ENCODE results near the gene RAD51B.

RAD51B gene

DNA sequence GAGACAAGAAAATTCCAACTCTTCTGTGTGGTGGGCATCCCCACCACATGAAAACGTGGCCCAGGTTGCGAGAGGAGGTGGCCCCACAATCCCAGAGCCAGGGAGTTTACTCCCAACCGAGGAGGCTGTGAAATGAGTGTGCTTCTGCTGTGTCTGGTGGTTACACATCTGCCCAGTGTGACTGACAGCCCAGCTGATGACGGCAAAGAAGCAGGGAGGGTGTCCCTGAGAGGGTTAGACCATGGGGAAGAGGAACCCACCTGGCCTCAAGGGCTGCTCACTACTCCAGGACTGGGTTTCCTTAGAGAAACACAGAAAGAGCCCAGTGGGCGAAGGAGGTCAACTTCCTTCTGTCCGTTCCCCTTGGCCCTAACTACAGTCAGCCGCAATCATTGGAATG lies 948.7 kb downstream of the RAD51B start:
- H3K9ac ChIP-seq, result no peak overlapping the region; the same call in 1 of the 2 replicates
- no peaks in the 10 kb centered on the region for H3K27me3 ChIP-seq
- H3K4me3 ChIP-seq, result no peak overlapping the region
- H3K4me2 ChIP-seq, result peak overlapping the region; percentile 68
- peaks cover 87% of the 10 kb centered on the region for H3K4me1 ChIP-seq
- H3K9me3 ChIP-seq, result 0 out of 2 replicates have a peak, but pooled peaks cover 1% of the 10 kb centered on the region
- peak overlapping the region; percentile 31; the same call in 1 of the 2 replicates for H3K27ac ChIP-seq
- no peaks in the 10 kb centered on the region for H4K20me1 ChIP-seq
- TF ChIP-seq Cebpa-rat (IDR thresholded peaks at IDR 0.05), result no peak
- no peaks in the 10 kb centered on the region for H3K36me3 ChIP-seq

DNA sequence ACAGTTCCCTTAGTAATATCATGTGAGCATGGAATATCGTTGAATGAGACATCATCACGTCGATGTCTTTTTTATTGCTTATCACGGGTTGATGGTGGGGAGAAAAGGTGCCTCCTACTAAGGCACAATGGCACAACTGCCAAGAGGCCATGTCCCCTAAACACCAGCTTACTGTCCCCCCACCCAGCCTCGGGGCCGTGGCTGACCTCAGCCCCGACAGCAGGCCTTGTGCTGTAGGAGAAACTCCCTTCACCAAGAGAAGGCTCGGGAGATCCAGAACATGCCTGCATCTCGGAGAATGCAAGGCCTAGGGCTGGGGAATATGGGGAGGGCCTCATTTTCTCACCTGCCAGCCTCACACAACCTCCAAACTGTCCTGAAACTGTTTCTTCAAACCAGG lies 950.5 kb downstream of the RAD51B start:
- TF ChIP-seq Cebpa-rat (IDR thresholded peaks at IDR 0.05), result no peak
- H3K4me3 ChIP-seq, result no peak overlapping the region
- no peaks in the 10 kb centered on the region for H3K36me3 ChIP-seq
- H3K4me1 ChIP-seq, result peaks cover 71% of the 10 kb centered on the region
- peak overlapping the region; percentile 78 for H3K27ac ChIP-seq
- H3K9me3 ChIP-seq, result peaks cover 19% of the 10 kb centered on the region
- no peaks in the 10 kb centered on the region for H4K20me1 ChIP-seq
- no peak overlapping the region for H3K9ac ChIP-seq
- H3K27me3 ChIP-seq, result no peaks in the 10 kb centered on the region
- no peak overlapping the region for H3K4me2 ChIP-seq

DNA sequence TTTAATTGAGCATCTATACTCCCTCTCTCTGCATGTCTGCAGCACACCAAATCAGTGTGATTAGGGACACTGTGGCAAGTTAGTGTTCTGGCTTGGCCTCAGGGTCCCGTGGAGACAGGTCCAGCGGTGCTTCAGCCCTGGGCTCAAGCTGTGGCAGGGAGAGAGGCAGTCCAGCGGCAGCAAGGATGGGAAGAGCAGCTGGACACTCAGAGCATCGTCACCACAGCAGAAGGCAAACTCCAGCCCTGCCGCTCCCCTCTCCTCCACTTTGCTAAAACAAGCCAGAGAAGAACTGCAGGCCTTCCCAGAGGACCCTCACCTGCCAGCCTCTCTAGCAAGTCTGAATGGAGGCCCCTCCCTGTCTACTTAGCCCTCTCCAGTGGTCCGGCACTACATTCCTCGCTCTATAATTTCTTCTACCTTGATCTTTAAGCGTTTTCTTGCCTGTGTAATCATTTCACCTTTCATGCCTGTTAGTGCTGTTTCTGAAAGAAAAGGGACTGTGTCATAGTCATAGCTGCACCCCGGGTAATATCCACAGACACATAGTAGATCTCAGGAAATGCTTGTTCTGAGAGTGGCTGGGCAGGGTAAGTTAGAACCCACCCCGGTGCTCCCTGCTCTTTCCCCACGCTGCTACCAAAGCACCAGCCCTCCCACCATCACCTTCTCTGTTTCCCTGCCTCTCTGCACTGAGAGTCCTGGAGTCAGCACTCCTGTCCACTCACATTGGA lies 951.1 kb downstream of the RAD51B start:
- Histone ChIP-seq H3K27ac (peak overlapping the region; percentile 78), H3K4me3 (no peak overlapping the region), H3K4me2 (peak overlapping the region; percentile 74), H3K4me1 (peaks cover 65% of the 10 kb centered on the region), H3K36me3 (no peaks in the 10 kb centered on the region), H3K9ac (no peak overlapping the region), H3K27me3 (no peaks in the 10 kb centered on the region), H4K20me1 (no peaks in the 10 kb centered on the region), H3K9me3 (peaks cover 24% of the 10 kb centered on the region)
- TF ChIP-seq Cebpa-rat (IDR thresholded peaks at IDR 0.05), result no peak

DNA sequence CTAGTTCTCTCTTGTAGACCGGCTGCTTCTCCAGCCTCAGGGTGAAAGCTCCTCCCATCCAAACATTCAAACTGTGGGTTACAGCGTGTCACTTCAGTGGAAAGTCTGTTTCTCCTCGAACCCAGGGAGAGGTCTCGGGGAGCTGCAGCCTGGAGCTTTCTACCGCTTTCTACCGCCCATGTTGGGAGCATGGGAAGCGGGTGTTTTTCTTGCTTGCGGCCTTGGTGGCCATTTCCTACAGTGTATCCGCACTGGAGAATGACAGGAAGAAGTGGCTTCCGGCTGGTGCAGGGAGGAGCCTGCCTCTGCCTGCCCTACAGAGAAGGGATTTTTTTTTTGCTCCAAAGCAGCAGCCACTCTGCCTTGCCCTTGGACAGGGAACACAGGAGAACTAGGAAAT lies 952.1 kb downstream of the RAD51B start:
- H4K20me1 ChIP-seq, result no peaks in the 10 kb centered on the region
- H3K9me3 ChIP-seq, result peaks cover 24% of the 10 kb centered on the region
- no peaks in the 10 kb centered on the region for H3K27me3 ChIP-seq
- no peak overlapping the region for H3K4me3 ChIP-seq
- H3K9ac ChIP-seq, result peak overlapping the region; percentile 59
- H3K4me2 ChIP-seq, result peak overlapping the region; percentile 74
- H3K27ac ChIP-seq, result peak overlapping the region; percentile 78
- TF ChIP-seq Cebpa-rat (IDR thresholded peaks at IDR 0.05), result no peak
- H3K4me1 ChIP-seq, result peaks cover 60% of the 10 kb centered on the region
- no peaks in the 10 kb centered on the region for H3K36me3 ChIP-seq

DNA sequence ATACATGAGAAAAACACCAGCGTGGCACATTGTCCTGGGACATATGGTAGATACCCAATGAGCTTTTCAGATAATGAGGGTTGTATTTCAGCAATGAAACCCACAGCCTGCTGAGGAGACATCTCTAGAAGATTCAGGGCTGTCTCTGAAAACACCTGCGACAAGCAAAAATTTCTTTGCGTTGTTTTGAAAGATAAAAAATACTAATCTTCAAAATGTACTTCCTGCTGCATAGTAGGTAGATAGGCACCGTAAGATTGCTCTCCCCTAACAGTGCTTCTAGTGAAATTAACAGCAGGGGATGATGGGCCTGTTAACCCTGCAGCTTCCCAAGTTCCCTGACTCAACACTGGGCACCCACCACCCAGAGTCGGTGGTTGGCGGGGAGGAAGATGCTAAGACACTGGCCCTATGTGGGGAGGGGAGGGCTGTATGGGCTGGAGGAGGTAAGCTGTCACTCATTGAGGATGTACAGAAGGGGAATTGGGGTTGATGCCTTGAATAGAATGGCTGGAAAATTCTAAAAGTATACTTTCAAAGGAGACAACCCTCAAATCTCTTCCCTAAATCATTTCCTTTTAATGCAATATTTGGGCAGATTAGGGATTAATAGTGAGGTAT lies 953.3 kb downstream of the RAD51B start:
- Histone ChIP-seq H3K27ac (peak overlapping the region; percentile 78; the same call in 1 of the 2 replicates), H3K27me3 (no peaks in the 10 kb centered on the region)
- TF ChIP-seq Cebpa-rat (IDR thresholded peaks at IDR 0.05), result no peak

DNA sequence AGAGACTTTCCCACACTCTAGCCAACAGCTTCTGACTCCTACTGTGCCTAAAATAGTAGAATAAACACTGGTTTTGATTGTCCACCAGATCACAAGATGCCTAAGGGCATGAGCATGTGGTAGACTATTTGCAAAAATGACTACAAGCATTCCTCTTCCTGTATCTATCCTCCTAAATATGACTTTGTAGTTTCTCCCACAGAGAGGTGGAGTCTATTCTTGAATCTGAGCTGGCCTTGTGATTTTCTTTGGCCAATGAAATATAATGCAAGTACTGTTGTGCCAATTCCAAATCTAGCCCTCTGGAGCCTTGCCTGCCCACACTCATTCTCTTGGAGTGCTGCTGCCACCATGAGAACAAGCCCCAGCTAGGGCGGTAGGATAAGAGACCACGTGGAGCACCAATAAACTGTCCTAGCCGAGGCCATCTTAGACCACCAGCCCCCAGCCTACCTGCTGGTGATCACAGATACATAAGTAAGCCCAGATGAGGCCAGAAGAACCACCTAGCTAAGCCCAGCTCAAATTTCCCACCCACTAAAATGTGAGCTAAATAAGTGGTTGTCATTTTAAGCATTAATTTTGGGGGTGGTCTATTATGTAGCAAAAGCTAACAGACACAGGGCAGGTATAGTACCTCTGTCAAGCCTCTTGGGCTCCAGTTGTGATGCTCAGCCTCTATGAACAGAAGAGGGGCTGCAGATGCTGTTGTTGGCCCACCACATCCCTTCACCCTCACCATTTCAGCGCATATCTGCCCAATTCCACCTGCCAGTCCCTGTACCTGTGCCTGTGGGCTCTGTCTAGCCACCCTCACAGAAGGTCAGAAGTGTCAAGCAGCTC lies 955.4 kb downstream of the RAD51B start:
- H3K4me3 ChIP-seq, result no peak overlapping the region
- no peak overlapping the region for H3K4me2 ChIP-seq
- no peak for TF ChIP-seq Cebpa-rat (IDR thresholded peaks at IDR 0.05)
- H3K36me3 ChIP-seq, result no peaks in the 10 kb centered on the region
- H3K27ac ChIP-seq, result no peak overlapping the region
- H3K9ac ChIP-seq, result no peak overlapping the region
- peaks cover 24% of the 10 kb centered on the region for H3K9me3 ChIP-seq
- H4K20me1 ChIP-seq, result no peaks in the 10 kb centered on the region
- H3K4me1 ChIP-seq, result peaks cover 36% of the 10 kb centered on the region
- H3K27me3 ChIP-seq, result no peaks in the 10 kb centered on the region

More for the DNA sequence above, 953.3 kb downstream of the RAD51B start:
- Histone ChIP-seq H3K4me1 (peaks cover 47% of the 10 kb centered on the region), H3K4me3 (no peak overlapping the region), H4K20me1 (no peaks in the 10 kb centered on the region), H3K36me3 (no peaks in the 10 kb centered on the region), H3K9ac (no peak overlapping the region), H3K9me3 (peaks cover 24% of the 10 kb centered on the region), H3K4me2 (peak overlapping the region; percentile 74)

DNA sequence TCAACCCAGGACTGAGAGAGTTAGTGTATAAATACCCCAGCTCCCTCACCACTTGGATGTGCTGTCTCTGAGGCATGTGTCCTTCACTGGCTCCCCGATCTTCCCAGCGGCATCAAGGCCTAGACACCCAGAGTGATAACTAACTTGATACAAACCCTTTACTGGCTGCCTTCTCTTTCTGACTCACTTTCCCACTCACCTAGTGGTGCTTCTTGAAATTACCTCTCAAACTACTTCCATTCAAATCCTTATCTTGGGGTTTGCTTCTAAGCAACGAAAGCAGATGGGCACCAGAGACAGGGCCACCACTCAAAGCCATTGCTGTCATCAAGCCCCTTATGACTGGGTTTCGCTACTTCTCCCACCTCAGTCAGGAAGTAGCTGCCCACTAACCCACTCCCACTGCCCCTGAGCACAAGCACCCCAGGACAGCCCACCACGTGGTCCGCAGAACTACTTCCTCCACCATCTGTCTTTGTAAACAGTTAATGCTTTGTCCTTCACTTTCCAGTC lies 956.1 kb downstream of the RAD51B start:
- no peak overlapping the region for H3K4me3 ChIP-seq
- no peak for TF ChIP-seq Cebpa-rat (IDR thresholded peaks at IDR 0.05)
- H3K27me3 ChIP-seq, result no peaks in the 10 kb centered on the region
- H3K27ac ChIP-seq, result no peak overlapping the region
- H3K36me3 ChIP-seq, result no peaks in the 10 kb centered on the region
- H3K9ac ChIP-seq, result no peak overlapping the region
- H3K9me3 ChIP-seq, result peaks cover 24% of the 10 kb centered on the region
- peaks cover 36% of the 10 kb centered on the region for H3K4me1 ChIP-seq
- no peak overlapping the region for H3K4me2 ChIP-seq
- no peaks in the 10 kb centered on the region for H4K20me1 ChIP-seq

DNA sequence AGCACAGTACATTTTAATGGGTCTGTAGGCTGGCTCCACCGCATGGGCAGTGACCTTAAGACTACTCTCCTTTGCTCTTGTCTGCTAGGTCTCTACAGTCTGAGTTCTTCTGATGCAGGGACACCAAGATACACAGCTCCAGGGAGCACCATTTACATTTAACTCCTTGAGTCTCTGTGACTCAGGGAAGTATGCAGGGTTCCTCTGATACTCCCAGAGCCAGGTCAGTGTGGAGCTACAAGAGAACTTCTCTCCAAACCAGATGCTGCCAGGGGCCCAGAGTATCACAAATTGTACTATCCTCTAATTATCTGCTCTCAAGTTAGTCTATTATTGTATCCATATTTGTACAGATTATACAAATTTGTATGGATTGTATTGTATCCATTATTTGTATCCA lies 958.1 kb downstream of the RAD51B start:
- H4K20me1 ChIP-seq, result no peaks in the 10 kb centered on the region
- peaks cover 24% of the 10 kb centered on the region for H3K9me3 ChIP-seq
- no peaks in the 10 kb centered on the region for H3K36me3 ChIP-seq
- no peak overlapping the region for H3K27ac ChIP-seq
- H3K27me3 ChIP-seq, result no peaks in the 10 kb centered on the region
- TF ChIP-seq Cebpa-rat (IDR thresholded peaks at IDR 0.05), result no peak
- H3K9ac ChIP-seq, result no peak overlapping the region
- peaks cover 36% of the 10 kb centered on the region for H3K4me1 ChIP-seq
- no peak overlapping the region for H3K4me2 ChIP-seq
- H3K4me3 ChIP-seq, result no peak overlapping the region
